ENCODE results near the gene PTPRD. TPM values are rescaled to one million over a fixed set of nuclear protein-coding genes. Genes with fewer than 3 reads are reported as not detected.

The PTPRD gene
- total RNA-seq, 1 donor from 2014 or later, result 85.4 TPM

DNA sequence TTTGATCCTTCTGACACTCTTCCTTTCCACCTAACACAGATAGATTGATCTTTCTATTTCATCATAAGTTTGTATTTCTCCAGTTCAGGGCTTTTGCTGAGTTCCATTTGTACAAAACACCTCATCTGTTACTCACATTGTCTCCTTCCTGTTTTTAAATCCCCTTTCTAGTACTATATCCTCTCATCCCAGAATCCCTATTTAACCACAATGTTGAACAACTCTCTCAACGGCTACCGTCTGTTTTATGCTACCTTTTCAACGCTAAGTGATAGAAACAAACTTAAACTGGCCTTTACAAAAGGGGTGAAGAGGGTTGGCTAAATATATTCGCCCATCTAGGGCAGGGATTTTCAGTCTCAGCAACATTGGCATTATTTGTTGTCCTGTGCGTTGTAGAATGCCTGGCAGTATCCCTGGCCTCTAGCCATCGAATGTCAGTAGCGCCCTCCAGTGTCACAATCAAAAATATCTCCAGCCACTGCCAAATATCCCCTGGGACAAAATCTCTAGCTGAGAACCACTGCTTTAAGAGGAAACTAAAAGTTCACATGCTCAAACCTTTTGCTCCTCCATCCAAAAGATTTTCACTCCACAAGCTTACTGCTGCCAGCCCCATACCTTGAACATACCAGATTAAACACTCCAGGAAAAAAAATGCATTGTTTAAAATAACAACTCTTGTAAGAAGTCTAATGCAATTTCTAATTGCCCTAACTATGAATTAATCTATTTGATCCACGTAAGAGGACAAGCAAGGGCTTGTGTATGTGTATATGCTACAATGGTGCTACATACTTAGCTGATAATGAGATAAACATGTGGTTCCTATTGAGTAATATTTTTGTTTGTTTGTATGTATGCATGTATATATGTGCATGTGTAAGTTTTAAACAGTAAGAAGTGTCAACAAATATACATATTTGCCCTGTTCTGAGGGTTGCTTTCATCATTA, 344.0 kb downstream of the PTPRD start:
- peak; percentile 34 for DNase-seq (ENCODE audit: low read depth)

DNA sequence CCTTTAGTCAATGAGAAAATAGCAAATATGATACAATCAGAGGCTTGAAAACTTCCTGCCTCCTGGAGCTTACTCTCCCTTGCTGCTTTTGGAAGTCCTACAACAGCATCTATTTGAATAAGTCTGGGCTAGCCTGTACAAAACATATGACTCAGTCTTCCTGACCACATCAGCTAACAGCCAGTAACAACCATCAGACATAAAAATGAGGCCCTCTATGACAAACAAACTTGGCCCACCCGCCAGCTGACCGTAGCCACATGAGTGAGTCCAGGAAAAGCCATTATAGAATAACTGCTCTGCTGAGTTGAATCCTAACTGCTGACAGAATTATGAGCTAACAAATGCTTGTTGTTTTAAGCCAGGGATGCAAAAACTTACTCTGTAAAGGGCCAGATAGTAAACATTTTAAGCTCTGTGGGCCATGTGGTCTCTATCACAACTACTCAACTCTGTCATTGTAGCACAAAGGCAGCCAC, 347.6 kb downstream of the PTPRD start:
- DNase-seq (ENCODE audit: low read depth), result peak; percentile 93

DNA sequence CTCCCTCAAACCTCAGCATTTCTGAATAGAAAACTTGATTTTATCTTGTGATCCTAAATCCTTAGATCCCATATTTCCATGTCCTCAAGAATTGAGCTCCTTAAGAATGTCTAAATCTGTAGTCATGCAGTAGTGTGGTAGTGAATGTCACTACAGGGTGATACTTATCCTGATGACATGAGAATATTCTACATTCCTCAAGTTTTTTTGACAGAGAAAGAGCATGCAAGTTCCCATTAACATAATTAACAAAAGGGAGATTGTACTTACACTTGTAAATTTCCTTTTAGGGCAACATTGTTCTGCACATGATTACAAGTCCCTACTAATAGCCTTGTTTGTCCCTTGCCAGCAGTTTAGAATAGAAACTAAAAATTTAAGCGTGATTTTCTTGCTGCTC, 352.3 kb downstream of the PTPRD start:
- DNase-seq (ENCODE audit: low read depth), result no peak

DNA sequence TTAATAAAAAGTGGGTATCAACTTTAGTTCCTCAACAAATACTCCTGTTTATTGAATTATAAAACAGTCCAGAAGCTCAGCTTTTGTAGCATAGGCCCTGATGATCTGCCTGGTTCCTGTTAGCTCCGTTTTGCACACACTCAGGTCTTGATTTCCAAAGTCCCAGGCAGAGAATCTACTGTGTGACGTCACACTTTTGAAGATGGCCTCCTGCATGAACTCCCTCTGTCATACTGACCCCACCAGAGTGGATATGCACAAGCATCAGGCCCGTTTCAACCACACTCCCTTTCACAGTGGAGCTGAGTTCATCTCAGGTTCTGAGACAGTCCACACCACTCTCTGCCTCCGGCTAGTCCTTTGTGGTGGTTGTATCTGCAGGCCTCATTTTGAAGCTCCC, 353.1 kb downstream of the PTPRD start:
- DNase-seq (ENCODE audit: low read depth), result no peak

DNA sequence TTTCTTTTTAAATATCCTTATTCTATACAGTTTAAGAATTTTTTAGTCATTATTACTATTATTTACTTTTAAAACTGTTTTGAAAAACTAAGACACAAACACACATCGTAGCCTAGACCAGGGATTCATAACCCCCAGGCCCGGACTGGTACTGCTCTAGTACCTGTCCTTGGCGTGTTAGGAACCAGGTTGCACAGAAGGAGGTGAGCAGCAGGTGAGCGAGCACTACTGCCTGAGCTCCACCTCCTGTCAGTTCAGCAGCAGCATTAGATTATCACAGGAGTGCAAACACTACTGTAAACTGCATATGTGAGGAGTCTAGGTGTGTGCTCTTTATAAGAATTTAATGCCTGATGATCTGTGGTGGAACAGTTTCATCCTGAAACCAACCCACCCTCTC, 357.0 kb downstream of the PTPRD start:
- no peak for DNase-seq (ENCODE audit: low read depth)

DNA sequence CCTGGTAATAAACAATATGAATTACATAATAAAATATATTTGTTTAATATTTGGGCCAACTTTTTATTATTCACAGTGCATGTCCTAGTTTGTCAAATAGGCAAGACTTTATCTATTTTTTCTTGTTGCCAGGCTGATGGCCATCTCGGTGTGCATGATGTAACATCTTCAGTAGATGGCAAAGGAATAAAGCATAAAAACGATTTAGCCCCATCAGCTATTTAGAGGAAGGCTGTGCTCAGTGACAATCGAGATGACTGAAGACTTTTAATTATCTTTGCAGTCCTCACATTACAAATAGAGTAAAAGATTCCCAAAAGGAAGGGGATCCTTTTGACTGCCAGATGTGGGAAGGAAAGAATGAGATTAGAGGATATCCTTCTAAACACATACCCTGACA, 358.5 kb downstream of the PTPRD start:
- no peak for DNase-seq (ENCODE audit: low read depth)

DNA sequence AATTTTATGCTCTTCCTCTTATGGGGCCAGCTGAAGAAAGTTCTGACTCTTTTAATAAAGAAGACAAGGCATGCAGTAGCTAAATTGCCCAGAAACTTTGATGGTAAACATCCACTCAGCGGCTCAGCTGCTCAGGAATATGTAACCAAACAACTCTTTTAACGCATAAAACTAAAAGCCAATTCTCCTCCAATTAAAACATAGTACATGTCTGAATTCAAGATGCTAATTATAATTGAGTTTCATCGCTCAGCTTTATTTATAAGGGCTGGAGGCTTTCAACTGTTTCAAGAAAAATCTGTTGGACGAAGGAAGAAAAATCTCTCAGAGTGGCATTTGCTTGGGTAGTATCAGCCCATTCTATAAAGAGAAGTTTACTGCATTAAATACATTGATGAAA, 359.5 kb downstream of the PTPRD start:
- DNase-seq (ENCODE audit: low read depth), result no peak

DNA sequence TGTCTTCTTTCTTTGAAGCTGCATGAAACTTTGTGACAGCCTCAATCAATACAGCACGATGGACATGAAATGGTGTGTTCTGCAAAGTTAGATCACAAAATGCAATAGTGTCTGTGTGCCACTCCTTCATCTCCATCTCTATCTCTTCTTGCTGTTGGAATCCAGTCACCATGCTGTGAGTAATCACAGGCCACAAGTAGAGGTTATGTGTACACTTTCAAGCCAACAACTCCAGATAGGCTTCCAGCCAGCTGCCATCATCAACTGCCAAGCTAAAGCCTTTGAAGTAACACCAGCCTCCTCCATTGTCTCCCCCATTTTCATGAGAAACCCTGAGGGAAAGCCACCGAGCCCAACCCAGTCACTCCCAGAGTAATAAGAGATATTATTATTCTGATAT, 360.6 kb downstream of the PTPRD start:
- no peak for DNase-seq (ENCODE audit: low read depth)

DNA sequence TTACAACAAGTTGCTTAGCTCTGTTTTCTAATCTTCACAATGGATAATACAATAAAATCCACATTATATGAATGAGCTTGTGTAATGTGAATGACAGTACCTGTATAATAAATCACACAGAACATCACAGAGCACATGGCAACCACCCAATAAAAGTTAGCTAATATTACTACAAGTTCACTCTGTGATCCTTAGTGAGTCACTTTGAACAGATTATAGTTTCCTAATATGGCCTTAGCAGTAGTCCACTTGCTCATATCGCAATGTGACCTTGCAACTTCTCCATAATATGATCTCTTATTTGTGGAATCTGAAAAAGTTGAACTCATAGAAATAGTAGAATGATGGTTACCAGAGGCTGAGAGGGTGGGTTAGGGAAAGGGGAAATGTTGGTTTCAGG, 361.3 kb downstream of the PTPRD start:
- DNase-seq (ENCODE audit: low read depth), result peak; percentile 73

DNA sequence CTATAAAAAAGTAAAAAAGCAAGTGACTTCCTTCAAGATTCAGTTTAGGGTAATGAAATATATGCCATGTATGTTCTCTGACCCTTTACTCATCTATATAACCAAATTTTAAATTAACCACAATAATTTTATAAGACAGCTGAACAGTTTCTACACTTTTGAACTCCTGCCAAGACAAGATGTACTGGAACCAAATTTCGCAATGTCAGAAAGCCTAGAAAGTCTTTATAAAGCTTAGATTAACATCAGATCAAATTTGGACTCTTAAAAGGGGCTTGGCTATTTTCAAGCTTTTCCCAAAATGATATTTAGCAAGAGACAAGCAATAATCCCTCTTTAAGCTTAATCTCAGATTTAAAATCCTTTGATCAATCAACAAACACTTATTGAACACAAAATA, 362.6 kb downstream of the PTPRD start:
- DNase-seq (ENCODE audit: low read depth), result no peak

DNA sequence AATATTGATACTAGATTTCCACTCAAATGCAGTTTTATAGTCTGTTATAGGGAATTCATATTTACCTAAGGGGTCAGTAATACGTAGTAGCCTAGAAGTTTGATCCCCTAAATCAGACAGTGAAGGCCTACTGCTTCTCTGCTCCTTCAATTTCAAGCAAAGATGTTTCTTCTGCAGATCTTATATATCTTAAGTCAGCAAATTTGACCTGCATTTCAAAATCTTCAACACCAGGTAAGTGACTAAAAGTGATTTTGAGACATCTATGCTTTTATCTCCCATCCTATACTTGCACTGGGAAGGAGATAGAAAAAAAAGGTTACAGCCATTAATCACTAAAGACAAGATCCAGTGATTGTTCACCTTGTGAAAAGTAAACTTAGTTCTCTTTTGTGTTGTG, 363.9 kb downstream of the PTPRD start:
- DNase-seq (ENCODE audit: low read depth), result no peak

DNA sequence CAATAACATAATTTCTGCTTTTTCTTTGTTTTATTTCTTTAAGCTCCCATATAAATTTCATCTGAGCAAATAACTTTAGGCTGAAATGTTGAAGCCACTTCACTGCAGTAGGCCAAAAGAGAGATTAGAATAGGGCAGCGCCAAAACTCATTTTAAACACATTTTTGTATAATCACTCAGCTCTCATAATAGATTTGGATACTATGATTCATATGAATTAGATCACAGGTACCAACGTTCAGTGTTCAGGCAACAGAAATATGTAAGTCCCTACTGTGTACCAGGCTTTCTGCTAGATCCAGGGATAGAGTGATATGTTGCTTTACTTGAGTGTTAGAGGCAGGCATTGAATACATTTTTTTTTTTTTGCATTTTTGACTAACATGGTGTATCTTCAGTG, 370.5 kb downstream of the PTPRD start:
- DNase-seq (ENCODE audit: low read depth), result no peak

DNA sequence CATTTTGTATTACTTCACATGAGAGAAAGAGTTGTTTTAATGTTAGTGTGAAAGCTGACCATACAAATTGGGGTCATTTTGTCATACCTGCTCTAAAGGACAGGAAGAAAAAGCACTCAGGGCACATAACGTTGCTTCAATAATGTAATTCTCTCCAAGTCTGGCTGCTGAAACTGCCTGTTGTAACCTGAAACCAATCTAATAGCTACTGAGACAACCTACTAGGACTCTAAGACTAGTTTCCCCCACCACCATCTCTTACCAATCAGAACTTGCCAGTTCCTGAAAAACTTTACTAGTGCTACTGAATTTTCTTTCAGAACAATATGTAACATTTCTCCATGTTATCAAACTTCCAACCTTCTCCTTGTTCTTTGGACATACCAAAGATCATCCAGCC, 374.7 kb downstream of the PTPRD start:
- DNase-seq (ENCODE audit: low read depth), result no peak

DNA sequence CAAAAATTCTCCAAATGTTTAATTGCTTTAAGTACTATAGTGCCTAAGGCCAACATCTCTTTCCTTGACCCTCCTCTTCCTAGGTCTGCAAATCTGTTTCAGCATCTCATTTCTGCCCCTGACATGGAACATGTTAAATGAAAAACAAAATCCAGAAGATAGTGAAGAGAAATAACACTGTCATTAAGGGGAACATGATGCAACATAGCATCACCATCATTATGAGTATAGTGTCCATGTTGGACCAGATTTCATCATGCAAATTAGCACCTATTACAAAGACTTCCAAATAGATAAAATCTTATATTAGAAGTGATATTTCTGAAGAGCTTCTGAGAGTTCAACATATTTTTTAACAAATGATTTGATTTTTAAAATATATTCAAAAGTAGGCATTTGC, 375.2 kb downstream of the PTPRD start:
- no peak for DNase-seq (ENCODE audit: low read depth)

DNA sequence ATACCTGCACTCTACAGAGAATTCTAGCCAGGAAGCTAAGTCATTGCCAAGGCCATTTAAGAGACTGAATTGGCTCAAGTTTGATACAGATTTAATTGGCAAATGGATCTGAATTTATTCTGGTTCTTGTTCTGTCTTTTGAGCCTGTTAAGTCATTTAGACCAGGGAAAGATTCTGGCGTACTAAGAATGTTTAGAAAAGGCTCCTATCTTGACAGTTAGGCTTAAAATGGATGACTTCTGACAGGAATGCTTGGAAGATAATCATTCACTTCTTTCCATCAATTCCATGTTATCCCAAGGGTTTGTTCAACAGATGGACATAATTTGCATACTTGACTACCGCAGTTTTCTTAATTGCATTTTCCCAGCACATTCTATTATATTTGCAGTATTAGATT, 376.6 kb downstream of the PTPRD start:
- no peak for DNase-seq (ENCODE audit: low read depth)

DNA sequence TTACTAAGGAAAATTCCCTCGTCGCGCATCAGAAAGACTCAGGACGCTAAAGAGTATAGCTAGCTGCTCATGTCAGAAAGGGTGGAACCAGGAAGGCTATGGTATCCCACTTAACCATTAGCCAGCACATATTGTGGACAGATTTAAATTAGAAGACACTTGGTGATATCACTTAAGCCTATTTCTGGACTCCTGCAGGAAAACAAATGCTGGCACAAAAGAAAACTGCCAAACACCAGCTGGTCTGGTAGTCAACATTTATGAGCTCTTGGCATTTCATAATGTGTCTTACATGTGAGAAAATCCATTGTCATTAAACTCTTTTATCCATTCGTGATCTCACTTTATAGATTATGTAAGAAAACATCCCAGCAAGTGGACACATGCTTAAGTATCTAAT, 377.4 kb downstream of the PTPRD start:
- no peak for DNase-seq (ENCODE audit: low read depth)

DNA sequence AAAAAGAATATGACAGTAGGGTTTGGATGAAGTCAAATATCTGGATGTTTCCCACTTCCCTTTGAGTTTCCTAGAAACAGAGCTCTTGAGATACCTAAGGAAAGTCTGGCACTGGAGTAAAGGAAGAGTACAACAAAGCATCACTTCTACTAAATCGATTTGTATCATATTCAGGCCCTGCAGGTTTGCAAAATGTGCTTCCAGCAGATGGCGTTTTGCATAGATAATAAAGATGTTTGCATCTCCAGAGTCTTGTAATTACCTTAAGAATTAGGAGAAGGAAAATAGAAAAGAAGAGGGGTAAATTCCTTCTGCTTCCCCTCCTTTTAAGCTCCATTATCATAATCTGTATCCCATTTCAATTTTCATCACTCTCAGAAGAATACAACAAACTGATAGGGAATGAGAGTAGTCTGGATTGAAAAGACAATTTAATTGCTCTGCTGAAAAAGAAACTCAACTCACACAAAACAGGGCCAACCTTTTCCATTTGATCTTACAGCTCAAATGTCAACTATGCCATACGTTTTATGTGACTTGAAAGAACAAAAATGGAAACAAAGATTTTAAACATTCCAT, 380.4 kb downstream of the PTPRD start:
- peak; percentile 10 for DNase-seq (ENCODE audit: low read depth)

DNA sequence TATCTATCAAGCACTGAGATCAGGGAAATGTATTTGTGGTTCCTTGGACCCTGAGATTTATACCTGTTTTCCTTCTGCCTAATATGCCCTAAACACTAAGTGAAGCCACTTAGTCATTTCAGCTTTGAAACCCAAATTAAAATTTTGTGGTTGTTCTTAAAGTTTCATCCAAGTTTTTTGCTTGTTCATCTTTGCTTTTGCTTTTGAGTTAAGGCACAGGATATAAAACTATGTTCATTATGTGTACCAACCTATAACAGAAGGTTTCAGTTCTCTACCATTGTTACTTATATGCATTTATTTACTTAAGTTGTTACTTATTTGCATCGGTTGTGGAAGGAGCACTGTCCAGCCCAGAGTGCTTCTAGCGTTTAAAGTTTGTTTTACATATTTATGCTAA, 382.3 kb downstream of the PTPRD start:
- no peak for DNase-seq (ENCODE audit: low read depth)

DNA sequence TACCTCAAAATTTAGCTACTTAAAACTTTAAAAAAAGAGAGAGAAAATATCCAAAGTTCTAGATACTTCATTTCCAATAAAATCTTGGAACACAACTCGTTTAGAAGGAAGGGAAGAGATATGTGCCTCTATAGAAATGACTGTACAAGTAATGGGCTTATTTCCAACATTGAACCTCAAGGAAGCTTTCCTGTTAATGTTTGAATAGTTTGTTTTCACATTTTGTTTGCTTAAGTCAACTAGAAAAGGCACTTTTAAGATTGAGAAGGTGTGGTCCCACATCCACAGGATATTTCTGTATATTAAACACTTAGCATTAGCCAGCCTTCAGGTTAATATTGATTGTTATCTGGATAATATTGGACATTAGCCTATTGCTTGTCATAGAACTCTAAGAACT, 384.7 kb downstream of the PTPRD start:
- DNase-seq (ENCODE audit: low read depth), result peak; percentile 6

DNA sequence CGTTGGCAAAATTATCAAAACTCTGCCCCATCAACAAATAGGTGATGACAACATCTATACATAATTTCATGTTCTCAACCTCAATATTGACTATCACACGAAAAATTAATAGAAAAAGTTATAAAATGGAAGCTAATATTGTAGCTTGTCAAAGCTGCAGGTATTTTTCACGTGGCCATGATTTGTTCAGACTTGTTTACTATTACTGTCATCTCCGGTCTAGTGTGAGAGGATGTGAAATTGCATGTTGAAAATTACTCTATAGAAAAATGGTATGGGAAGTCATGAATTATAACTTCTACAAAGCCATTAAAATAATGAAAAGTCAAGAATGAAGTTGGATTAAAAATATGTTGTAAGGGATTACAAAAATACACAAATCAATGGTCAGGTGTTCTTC, 385.8 kb downstream of the PTPRD start:
- DNase-seq (ENCODE audit: low read depth), result no peak

DNA sequence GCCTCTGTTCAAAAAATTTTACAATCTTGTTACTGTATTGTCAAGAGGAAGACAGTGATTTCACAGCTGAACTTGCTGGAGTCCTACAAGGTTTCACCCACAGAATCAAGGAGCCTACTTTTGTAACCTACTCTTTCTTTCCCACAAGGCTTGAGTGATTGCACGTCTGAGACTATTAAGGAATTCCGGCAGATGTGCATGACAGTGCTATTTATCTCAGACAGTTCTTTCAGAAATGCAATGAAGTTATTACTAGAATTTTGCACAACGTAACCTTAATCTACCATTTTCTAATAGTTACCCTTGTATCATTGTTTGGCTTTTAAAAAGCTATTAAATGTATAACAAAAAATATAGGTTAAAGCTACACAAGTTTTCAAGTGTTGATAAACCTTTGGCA, 400.1 kb downstream of the PTPRD start:
- no peak for DNase-seq (ENCODE audit: low read depth)

DNA sequence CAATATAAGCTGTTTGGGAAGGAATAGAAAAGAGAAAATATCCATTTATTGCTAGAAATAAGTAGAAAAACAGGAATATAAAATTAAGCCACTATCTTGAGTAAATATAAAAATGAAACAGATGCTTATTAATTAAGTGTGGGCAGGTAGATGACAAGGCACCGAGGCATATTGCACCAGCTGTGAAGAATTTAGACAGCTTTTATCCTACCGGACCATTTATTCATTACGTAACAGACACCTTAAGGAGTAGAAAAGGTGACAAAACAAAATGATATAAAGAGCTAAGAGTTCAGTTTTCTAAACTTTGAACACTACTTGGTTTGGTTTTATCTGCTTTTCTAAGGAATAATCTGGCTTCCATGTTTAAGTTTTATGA, 404.1 kb downstream of the PTPRD start:
- no peak for DNase-seq (ENCODE audit: low read depth)

DNA sequence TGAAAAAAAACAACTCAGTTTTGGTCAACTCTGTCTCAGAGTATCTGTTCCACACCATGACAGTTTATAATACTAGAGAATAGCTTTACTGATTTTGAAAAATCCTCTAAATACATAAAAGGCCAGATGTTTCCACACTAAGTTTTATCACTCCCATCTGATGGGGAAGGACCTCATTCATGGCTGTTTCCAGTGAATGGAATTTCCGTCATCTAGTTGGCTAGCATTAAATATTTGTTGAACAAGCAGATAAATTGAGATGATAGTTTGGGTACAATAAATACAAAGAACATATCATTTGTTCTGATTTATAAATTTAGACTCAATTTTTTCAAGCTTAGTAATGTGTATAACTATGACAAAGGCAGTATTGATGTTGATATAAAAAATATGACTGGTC, 408.5 kb downstream of the PTPRD start:
- DNase-seq (ENCODE audit: low read depth), result no peak

DNA sequence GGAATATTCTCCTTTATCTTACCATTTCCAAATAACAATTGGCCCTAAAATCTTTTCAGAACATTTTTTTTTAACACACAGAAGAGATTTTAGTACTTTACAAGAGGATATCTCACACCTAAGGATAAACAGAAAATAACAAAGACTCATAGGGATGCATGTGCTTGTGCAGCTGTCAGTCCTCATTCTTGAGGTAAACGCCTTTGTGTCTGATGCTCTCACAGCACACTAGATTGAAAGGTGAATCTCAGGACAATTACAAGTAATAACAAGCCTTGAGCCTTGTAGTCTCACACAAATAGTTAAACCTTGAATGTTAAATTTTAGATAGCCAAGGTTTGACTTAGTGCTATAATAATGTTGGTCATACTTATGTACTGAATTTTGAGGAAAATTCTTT, 439.2 kb downstream of the PTPRD start:
- DNase-seq (ENCODE audit: low read depth), result no peak
